NCI-H128 (cell line): Measurements from ENCODE around the gene ISYNA1.

ENCODE experiments used
- DNase-seq: peaks from one replicate; lab custom pipeline; 2025; ENCODE audit not compliant: unreplicated experiment; lab: John Stamatoyannopoulos, UW

The ISYNA1 gene

DNA sequence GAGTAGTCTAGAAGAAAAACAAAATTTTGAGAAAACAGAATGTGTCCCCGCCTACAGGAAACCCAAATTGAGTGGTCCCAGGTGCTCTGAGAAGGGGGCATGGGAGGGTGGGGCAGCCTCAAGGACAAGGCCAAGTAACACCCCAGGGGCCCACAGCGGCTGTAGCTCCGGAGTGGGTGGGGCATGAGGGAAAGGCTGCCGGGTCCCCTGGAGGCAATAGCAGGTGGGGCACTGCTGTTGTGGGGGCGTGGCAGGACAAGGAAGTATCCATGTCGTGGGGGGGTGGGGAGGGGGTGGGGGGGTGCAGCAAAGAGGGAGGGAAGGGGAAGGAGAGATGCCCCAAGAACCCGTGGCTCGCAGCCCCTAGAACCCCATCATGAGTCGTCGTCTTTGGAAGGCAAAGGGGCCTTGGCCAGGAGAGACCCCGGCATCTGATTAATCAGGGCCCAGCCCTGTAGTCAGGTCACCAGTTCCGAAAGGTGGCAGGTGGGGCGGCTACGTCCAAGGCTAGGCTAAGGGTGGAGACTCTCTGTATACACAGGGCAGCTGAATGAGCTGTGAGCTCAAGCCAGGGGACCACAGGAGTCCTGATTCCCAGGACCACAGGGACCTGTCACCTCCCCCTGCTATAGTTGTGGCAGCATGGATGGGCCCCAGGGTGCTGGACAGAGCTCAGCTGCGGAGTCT is 7.5 kb upstream of the ISYNA1 start:
- no peak for DNase-seq

- no peak for DNase-seq
Observed at GRCh38 chr19:18444513-18444912, 6.6 kb upstream of the ISYNA1 start.

DNA sequence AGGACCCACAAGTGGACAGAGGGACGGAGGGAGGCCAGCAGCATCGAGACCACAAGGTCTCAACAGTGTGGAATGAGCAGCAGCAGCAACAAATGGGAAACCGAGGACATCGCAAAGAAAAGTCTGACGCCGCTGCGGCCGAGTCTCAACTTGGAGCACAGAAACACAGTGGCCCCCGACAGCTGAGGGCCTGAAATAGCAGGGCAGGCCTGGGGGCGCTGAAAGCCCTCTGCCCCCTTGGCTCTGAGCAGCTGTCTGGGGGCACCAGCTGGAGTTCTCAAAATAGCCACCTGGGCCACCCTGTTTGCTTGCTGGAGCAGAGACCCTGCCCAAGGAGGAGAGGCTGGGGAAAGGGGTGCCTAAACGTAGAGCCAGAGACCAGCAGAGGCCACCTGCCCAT is 5.9 kb upstream of the ISYNA1 start:
- DNase-seq, result no peak

DNA sequence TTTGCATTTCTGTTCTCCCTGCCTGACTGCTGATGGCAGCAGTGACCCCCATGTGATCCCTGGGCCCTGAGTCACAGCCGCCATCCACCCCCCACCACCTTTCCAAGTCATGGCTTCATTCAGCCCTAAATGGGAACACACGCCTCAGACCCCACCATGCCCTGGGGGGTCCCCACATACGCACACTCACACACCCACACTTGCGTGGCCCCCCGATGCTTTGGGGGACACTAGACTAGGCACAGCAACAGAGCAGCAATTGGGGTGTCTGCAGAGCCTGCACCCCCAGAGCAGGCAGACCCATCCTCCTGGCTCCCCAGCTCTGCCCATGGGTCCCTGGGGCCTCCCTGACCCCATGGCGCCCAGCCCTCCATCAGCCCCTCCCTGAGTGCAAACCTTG is 5.5 kb upstream of the ISYNA1 start:
- DNase-seq, result no peak

GRCh38 chr19:18442941-18443340 is 5.0 kb upstream of the ISYNA1 start:
- DNase-seq, result no peak

GRCh38 chr19:18441804-18442788 is 4.2 kb upstream of the ISYNA1 start:
- DNase-seq, result no peak

DNA sequence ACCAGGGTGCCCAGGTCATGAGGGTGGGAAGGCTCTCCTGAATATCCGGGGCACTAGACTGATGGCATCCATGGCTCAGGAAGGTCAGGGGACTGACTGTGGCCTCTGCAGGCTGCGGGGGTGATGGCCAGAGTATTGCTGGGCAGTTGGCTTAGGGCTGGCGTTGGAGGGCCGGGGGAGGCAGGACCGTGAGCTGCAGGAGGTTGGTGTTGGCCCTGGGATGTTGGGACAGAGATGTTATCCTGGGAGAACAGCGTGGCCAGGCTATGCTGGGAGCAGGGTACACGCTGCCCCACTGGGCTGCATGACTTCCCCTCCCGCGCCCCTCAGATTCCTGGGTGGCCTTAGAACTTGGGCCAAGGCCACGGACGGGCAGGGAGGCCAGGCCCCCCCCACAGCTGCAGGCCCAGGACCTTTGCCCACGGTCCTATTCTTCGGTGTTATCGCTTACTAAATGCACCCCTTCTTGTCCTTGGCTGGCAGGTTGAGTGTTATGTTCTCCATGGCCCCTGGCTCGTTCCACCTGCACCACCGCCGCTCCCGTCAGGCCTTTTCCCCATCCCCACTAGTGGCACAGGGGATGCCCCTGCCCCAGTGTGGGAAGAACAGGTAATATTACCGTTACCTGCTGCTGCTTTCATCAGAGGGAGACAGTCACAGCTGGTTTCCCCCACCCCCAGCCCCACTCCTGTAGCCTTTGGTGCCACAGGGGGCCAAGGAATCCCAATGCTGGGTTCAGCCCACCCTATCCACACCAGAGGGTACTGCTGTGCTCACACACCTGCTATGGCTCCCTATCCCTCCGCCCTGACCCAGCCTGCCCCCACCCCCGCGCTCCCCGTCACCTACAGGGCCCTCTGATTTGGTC is 3.2 kb upstream of the ISYNA1 start:
- no peak for DNase-seq

- no peak for DNase-seq
Observed at GRCh38 chr19:18440415-18440877, 2.5 kb upstream of the ISYNA1 start.

DNA sequence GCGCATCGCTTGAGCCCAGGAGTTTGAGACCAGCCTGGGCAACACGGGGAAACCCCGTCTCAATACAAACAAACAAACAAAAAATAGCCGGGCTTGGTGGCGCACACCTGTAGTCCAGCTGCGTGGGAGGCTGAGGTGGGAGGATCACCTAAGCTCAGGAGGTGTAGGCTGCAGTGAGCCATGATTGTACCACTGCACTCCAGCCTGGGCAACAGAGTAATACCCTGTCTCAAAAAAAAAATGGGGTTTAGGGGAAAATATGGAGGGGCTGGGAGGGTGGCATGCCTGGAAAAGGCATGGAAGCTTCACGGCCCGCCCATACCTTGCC is 1.9 kb upstream of the ISYNA1 start:
- no peak for DNase-seq

DNA sequence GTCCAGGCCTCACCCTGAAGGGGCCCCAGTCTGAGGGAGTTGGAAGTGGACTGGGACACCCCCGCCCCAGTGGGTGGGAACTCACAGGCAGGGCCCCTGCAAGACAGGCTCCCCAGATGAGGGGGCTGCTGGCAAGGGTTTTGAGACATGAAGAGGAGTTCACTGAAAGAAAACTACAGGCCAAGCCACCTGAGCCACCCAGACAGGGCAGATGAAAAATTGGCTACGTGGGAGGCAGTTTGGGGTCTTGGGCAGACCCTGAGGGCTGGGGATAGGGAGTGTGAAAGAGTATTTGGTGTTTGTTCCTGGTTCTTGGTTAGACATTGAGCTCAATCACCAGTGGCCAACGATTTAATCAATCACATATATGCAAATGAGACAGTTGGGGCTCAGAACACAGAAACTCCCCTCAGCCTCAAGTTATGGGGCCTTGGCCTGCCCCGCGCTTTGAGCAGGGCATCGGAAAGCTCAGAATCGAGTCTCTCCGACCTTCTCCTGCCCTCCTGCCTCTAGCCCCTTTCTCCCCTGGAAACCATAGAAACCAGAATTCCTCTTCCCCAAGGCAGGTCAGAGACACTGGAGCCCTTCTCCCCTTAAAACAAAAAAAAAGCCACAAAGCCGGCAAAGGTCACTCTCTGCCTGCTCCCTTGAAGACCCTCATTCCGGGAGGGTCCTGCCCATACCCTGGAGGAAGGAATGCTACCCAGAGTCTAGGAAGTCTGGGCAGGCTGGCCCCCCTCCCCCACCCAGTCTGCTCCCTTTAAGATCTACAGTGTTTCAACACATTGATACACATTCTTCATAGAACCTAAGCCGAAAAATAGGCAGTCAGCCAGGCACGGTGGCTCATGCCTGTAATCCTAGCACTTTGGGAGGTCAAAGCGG is 1.3 kb upstream of the ISYNA1 start:
- no peak for DNase-seq

GRCh38 chr19:18438331-18439024 is 545 bp upstream of the ISYNA1 start:
- DNase-seq, result no peak

DNA sequence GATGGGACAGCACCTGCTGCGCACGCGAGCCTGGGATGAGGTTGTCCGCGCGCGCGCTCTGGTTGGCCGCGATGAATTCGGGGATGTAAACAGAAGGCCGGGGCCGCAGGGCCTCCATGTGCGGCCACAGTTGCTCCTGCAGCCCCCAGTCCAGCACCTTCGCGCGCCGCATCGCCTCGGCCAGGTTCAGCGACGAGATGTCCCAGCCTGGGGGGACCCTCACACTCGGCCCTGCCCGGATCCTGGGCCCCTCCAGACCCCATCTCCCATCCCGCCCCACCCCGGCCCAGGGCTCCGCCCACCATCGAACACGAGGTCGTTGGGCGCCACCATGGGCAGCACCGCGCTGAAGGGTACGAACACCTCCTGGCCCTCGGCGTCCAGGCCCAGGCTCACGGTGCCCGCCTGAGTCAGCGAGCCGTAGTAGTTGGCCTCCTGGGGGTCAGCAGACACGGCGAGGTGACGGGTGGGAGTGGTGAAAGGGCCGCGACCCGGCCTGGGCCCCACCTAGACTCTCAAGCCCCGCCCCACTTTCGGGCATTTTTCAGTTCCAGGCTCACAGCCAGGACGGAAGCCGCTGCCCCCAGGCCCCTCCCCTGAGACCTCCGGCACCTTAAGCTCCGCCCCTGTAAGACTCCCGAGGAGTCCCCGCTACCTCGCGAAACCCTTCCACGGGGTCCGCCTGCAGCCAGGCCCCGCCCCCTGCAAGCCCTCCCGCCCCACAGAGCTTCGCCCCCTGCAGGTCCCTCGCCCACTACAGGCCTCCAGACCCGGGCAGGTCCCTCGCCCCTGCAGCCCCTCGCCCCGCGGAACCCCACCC is 1.1 kb downstream of the ISYNA1 start:
- peak; percentile 31 for DNase-seq

- DNase-seq, result no peak
Observed at GRCh38 chr19:18435842-18436670, 1.9 kb downstream of the ISYNA1 start.

DNA sequence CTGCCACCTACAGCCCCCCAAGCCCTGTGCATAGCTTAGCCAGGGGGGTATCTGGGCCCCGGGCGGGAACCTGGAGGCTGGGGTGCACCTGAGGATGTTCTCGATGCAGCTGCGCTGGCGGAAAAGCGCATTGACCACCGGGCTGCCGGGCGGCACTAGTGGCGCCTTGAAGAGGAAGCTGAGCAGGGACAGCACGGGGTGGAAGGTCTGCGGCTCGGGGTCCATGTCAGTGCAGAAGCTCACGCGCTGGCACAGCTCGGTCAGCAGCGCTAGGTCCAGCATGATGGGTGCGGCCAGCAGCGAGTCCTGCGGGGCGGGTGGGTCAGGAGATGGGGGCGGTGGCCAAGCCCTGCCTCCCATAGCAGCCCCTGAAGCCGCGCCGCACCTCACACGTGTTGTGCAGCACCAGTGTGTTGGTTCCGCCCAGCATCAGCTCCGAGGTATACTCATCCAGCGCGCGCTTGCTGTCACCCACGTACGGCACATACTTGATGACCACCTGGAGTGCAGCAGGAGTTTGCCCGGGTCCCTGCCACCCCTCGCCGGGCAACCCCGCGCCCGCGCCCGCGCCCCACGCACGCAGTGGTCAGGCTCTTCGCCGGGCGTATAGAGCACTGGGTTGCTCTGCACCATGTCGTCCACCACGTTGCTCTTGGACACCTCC is 2.6 kb downstream of the ISYNA1 start:
- no peak for DNase-seq

- no peak for DNase-seq
Observed at GRCh38 chr19:18434411-18435175, 3.3 kb downstream of the ISYNA1 start.

DNA sequence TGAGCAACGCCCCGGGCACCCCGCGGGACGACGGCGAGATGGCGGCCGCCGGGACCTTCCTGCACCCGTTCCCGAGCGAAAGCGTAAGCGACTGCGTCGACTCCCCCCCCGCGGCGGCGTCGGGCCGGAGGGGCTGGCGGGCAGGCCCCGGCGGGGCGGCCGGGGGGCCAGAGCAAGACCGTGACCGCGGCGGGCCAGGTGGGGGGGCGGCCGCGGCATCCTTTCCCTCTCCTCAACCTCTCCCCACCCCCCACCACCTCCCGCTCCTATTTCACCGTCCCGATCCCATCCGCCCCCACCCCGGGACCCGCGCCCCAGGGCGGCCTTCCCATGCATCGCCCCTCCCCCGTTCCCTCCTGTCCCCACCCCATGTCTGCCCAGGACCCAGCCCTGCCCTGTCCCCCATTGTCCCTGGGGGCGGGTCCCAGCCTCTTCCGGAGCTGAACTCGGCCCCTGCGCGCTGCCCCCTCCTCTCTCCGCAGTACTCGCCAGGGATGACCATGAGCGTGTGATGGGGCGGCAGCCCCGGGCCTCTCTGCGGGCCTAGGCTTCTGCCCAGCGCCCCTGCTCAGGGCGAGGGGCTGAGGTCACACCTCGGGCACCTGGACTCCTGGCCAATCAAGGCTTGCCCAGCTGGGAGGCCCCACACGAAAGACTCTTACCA is 4.1 kb downstream of the ISYNA1 start:
- DNase-seq, result no peak
